MG63 (cell line): ENCODE data around the gene ZNF786. TPM values are rescaled to one million over a fixed set of nuclear protein-coding genes. Genes with fewer than 3 reads are reported as not detected.
"Not testable (repeated sequence)": the region's sequence is repeated elsewhere in the genome, so short reads cannot be mapped to it uniquely, and the experiment has no call there.

ENCODE experiments used
- DNase-seq: peaks from one replicate; pipeline ENCODE4 v3.0.0-alpha.2; 2020
- H3K27me3 ChIP-seq: fragments of 250-450 bp; sonication (Bioruptor Pico); 2 replicates; pipeline ENCODE4 v1.5.1; 2020; ENCODE audit warnings: mild to moderate bottlenecking, moderate library complexity
- H3K36me3 ChIP-seq: fragments of 250-450 bp; sonication (Bioruptor Pico); 2 replicates; pipeline ENCODE4 v1.5.1; 2020; ENCODE audit warnings: mild to moderate bottlenecking, moderate library complexity
- H3K4me3 ChIP-seq: fragments of 250-450 bp; sonication (Bioruptor Pico); 2 replicates; pipeline ENCODE4 v1.5.1; 2020; ENCODE audit warnings: mild to moderate bottlenecking, moderate library complexity
- H3K9me3 ChIP-seq: fragments of 250-450 bp; sonication (Bioruptor Pico); 2 replicates; pipeline ENCODE4 v1.5.1; 2020; ENCODE audit warnings: mild to moderate bottlenecking, moderate library complexity
- total RNA-seq: library from RNA; depleted of rRNA; stranded (reverse); fragments of >200 nt; shearing (Covaris generic); gene quantifications from 2 replicates; pipeline ENCODE4 v1.2.3, GENCODE V29; 2014; ENCODE audit warnings: low replicate concordance

ZNF786 gene
- total RNA-seq, 1 experiment from 2014 or later = 3.6 TPM

- not testable (repeated sequence) for H3K4me3 ChIP-seq, H3K27me3 ChIP-seq, DNase-seq, H3K36me3 ChIP-seq, H3K9me3 ChIP-seq
These were observed 28.2 kb downstream of the ZNF786 start for GRCh38 chr7:149062217-149062899.

GRCh38 chr7:149060156-149060555, 30.4 kb downstream of the ZNF786 start:
- H3K27me3 ChIP-seq = no peaks in the 10 kb centered on the region
- no peak overlapping the region for H3K4me3 ChIP-seq
- no peaks in the 10 kb centered on the region for H3K9me3 ChIP-seq
- H3K36me3 ChIP-seq = no peaks in the 10 kb centered on the region
- no peak for DNase-seq

GRCh38 chr7:149053885-149054284, 36.6 kb downstream of the ZNF786 start:
- no peaks in the 10 kb centered on the region for H3K36me3 ChIP-seq

GRCh38 chr7:149053384-149053783, 37.1 kb downstream of the ZNF786 start:
- H3K9me3 ChIP-seq = no peaks in the 10 kb centered on the region
- DNase-seq = no peak
- H3K36me3 ChIP-seq = no peaks in the 10 kb centered on the region
- no peaks in the 10 kb centered on the region for H3K27me3 ChIP-seq
- H3K4me3 ChIP-seq = no peak overlapping the region

More at GRCh38 chr7:149053885-149054284, 36.6 kb downstream of the ZNF786 start:
- Histone ChIP-seq H3K4me3 (no peak overlapping the region), H3K27me3 (no peaks in the 10 kb centered on the region), H3K9me3 (no peaks in the 10 kb centered on the region)
- DNase-seq = no peak

GRCh38 chr7:149050941-149051340, 39.6 kb downstream of the ZNF786 start:
- Histone ChIP-seq H3K36me3 (no peaks in the 10 kb centered on the region), H3K27me3 (no peaks in the 10 kb centered on the region), H3K4me3 (no peak overlapping the region), H3K9me3 (no peaks in the 10 kb centered on the region)
- DNase-seq = no peak

GRCh38 chr7:149048805-149049204, 41.7 kb downstream of the ZNF786 start:
- no peaks in the 10 kb centered on the region for H3K27me3 ChIP-seq
- H3K36me3 ChIP-seq = no peaks in the 10 kb centered on the region
- H3K4me3 ChIP-seq = no peak overlapping the region
- no peaks in the 10 kb centered on the region for H3K9me3 ChIP-seq
- no peak for DNase-seq

- Histone ChIP-seq H3K4me3 (no peak overlapping the region), H3K36me3 (no peaks in the 10 kb centered on the region), H3K9me3 (no peaks in the 10 kb centered on the region), H3K27me3 (no peaks in the 10 kb centered on the region)
- DNase-seq = no peak
These were observed 44.1 kb downstream of the ZNF786 start for GRCh38 chr7:149046416-149046815.

- no peaks in the 10 kb centered on the region for H3K27me3 ChIP-seq
- H3K4me3 ChIP-seq = no peak overlapping the region
- no peak for DNase-seq
- no peaks in the 10 kb centered on the region for H3K9me3 ChIP-seq
- no peaks in the 10 kb centered on the region for H3K36me3 ChIP-seq
These were observed 46.6 kb downstream of the ZNF786 start for GRCh38 chr7:149043936-149044335.

GRCh38 chr7:149041350-149041749, 49.2 kb downstream of the ZNF786 start:
- Histone ChIP-seq H3K9me3 (no peaks in the 10 kb centered on the region), H3K27me3 (no peaks in the 10 kb centered on the region), H3K36me3 (no peaks in the 10 kb centered on the region), H3K4me3 (no peak overlapping the region)
- no peak for DNase-seq

GRCh38 chr7:149038641-149039040, 51.9 kb downstream of the ZNF786 start:
- DNase-seq, H3K36me3 ChIP-seq, H3K27me3 ChIP-seq, H3K9me3 ChIP-seq, H3K4me3 ChIP-seq: not testable (repeated sequence)

GRCh38 chr7:149036676-149037075, 53.8 kb downstream of the ZNF786 start:
- H3K9me3 ChIP-seq = no peaks in the 10 kb centered on the region
- H3K27me3 ChIP-seq = no peaks in the 10 kb centered on the region
- no peak for DNase-seq
- no peaks in the 10 kb centered on the region for H3K36me3 ChIP-seq
- H3K4me3 ChIP-seq = no peak overlapping the region

- H3K4me3 ChIP-seq = no peak overlapping the region
- no peak for DNase-seq
- no peaks in the 10 kb centered on the region for H3K9me3 ChIP-seq
- H3K36me3 ChIP-seq = no peaks in the 10 kb centered on the region
- H3K27me3 ChIP-seq = no peaks in the 10 kb centered on the region
These were observed 59.1 kb downstream of the ZNF786 start for GRCh38 chr7:149031353-149031910.

GRCh38 chr7:149030439-149030838, 60.1 kb downstream of the ZNF786 start:
- H3K4me3 ChIP-seq, H3K9me3 ChIP-seq, DNase-seq, H3K36me3 ChIP-seq, H3K27me3 ChIP-seq: not testable (repeated sequence)

- peak; percentile 98 for DNase-seq
- Histone ChIP-seq H3K4me3 (peak within 1 kb of the TSS; percentile 62), H3K9me3 (no peaks in the 10 kb centered on the region), H3K27me3 (no peaks in the 10 kb centered on the region), H3K36me3 (peaks cover 2% of the 10 kb centered on the region; the same call in 1 of the 2 replicates)
These were observed 62.0 kb downstream of the ZNF786 start, which contains the start of gene PDIA4 for GRCh38 chr7:149028346-149029109. Gene PDIA4 (minus strand): TSS chr7:149028505. CDS start chr7:149028408, 97 bp downstream.

GRCh38 chr7:149027611-149028345, 62.7 kb downstream of the ZNF786 start:
- Histone ChIP-seq H3K27me3 (no peaks in the 10 kb centered on the region), H3K9me3 (no peaks in the 10 kb centered on the region), H3K4me3 (peak overlapping the region; percentile 62), H3K36me3 (peaks cover 2% of the 10 kb centered on the region; the same call in 1 of the 2 replicates)
- DNase-seq = no peak

- Histone ChIP-seq H3K9me3 (no peaks in the 10 kb centered on the region), H3K27me3 (no peaks in the 10 kb centered on the region), H3K4me3 (peak overlapping the region; percentile 62), H3K36me3 (peaks cover 2% of the 10 kb centered on the region; the same call in 1 of the 2 replicates)
- DNase-seq = no peak
These were observed 63.5 kb downstream of the ZNF786 start for GRCh38 chr7:149027055-149027454.

- Histone ChIP-seq H3K4me3 (no peak overlapping the region), H3K9me3 (no peaks in the 10 kb centered on the region), H3K27me3 (no peaks in the 10 kb centered on the region), H3K36me3 (peaks cover 9% of the 10 kb centered on the region)
- no peak for DNase-seq
These were observed 66.9 kb downstream of the ZNF786 start for GRCh38 chr7:149023662-149024061.
